Urothelium cell line (cell line): ENCODE measurements around the gene FGF5.

Experiments
- DNase-seq: peaks from one replicate; pipeline ENCODE4 v3.0.0; 2011; ENCODE audit warnings: low spot score, mixed read lengths
- FAIRE-seq: peaks from 2 replicates; lab custom pipeline; 2011; peaks lifted over from hg19 to GRCh38; lab: Jason Lieb, UNC

Gene FGF5

GRCh38 chr4:80333121-80333520 is 66.7 kb downstream of the FGF5 start:
- DNase-seq, result no peak
- no peak for FAIRE-seq

- DNase-seq (no peak), FAIRE-seq (no peak)
Measured at GRCh38 chr4:80334568-80334967, 68.1 kb downstream of the FGF5 start.

GRCh38 chr4:80335226-80335553 is 68.7 kb downstream of the FGF5 start:
- FAIRE-seq (no peak), DNase-seq (no peak)

GRCh38 chr4:80335554-80336358 is 69.3 kb downstream of the FGF5 start, which contains the start of gene CFAP299:
Gene CFAP299, plus strand, starts transcription at chr4:80335730.
- DNase-seq (no peak), FAIRE-seq (no peak)

- DNase-seq, result no peak
- no peak for FAIRE-seq
Measured at GRCh38 chr4:80336582-80336981, 70.1 kb downstream of the FGF5 start.

- DNase-seq (no peak), FAIRE-seq (no peak)
Measured at GRCh38 chr4:80340036-80340435, 73.6 kb downstream of the FGF5 start.
